Inflammatory macrophage treated with lipopolysaccharide for 4 hours (primary cell): Measurements from ENCODE around the gene BTBD7.

Experiments
- DNase-seq: peaks from one replicate; pipeline ENCODE4 v3.0.0-alpha.2; 2020

The BTBD7 gene

GRCh38 chr14:93301821-93302447 lies 30.9 kb downstream of the BTBD7 start:
- no peak for DNase-seq

GRCh38 chr14:93299866-93300265 lies 33.0 kb downstream of the BTBD7 start:
- peak; percentile 17 for DNase-seq

GRCh38 chr14:93299416-93299815 lies 33.4 kb downstream of the BTBD7 start:
- peak; percentile 53 for DNase-seq

- DNase-seq = no peak
Observed at GRCh38 chr14:93295541-93296220, 37.2 kb downstream of the BTBD7 start.

- no peak for DNase-seq
Observed at GRCh38 chr14:93286212-93286890, 46.5 kb downstream of the BTBD7 start.

- DNase-seq = no peak
Observed at GRCh38 chr14:93285044-93285443, 47.8 kb downstream of the BTBD7 start.

- no peak for DNase-seq
Observed at GRCh38 chr14:93281937-93282336, 50.9 kb downstream of the BTBD7 start.

- no peak for DNase-seq
Observed at GRCh38 chr14:93280743-93281142, 52.1 kb downstream of the BTBD7 start.

GRCh38 chr14:93276031-93276716 lies 56.7 kb downstream of the BTBD7 start:
- DNase-seq = no peak

- DNase-seq = no peak
Observed at GRCh38 chr14:93274055-93274806, 58.6 kb downstream of the BTBD7 start.

GRCh38 chr14:93271111-93271510 lies 61.7 kb downstream of the BTBD7 start:
- DNase-seq = peak; percentile 36

- DNase-seq = peak; percentile 75
Observed at GRCh38 chr14:93269341-93270068, 63.3 kb downstream of the BTBD7 start.

- no peak for DNase-seq
Observed at GRCh38 chr14:93268406-93268805, 64.4 kb downstream of the BTBD7 start.

- DNase-seq = no peak
Observed at GRCh38 chr14:93267149-93267711, 65.6 kb downstream of the BTBD7 start.

- no peak for DNase-seq
Observed at GRCh38 chr14:93266127-93266526, 66.7 kb downstream of the BTBD7 start.

- no peak for DNase-seq
Observed at GRCh38 chr14:93263416-93263815, 69.4 kb downstream of the BTBD7 start.

GRCh38 chr14:93262446-93262845 lies 70.4 kb downstream of the BTBD7 start:
- no peak for DNase-seq

GRCh38 chr14:93249128-93249831 lies 83.6 kb downstream of the BTBD7 start:
- DNase-seq = no peak

GRCh38 chr14:93246534-93246933 lies 86.3 kb downstream of the BTBD7 start:
- DNase-seq = no peak

GRCh38 chr14:93245764-93246420 lies 86.9 kb downstream of the BTBD7 start:
- no peak for DNase-seq

GRCh38 chr14:93240678-93241000 lies 92.2 kb downstream of the BTBD7 start:
- DNase-seq = no peak
